K562 (cell line): ENCODE measurements around the gene DND1. TPM values are rescaled to one million over a fixed set of nuclear protein-coding genes. Genes with fewer than 3 reads are reported as not detected.
"Not testable (repeated sequence)": the region's sequence is repeated elsewhere in the genome, so short reads cannot be mapped to it uniquely, and the experiment has no call there.

Experiments used
- ATAC-seq: fragments of 200-7000 bp; cut with Tn5 transposase; 3 replicates; pipeline ENCODE4 v1.9.1; 2020; ENCODE audit warnings: moderate library complexity
- BruUV-seq: library from RNA; stranded (reverse); fragments of 400-500 nt; replicated peaks from 2 replicates; lab custom pipeline; 2021; lab: Mats Ljungman, UMichigan
- CTCF ChIA-PET: fragments of 300-600 bp; formaldehyde crosslinking; extraction: SDS; loops from one replicate; lab custom pipeline; 2021; ENCODE audit warnings: low intra/inter-chr PET ratio; lab: Yijun Ruan, JAX
- POLR2A ChIA-PET: fragments of 300-600, 350-650 bp; sonication (Branson Sonifier 250); formaldehyde crosslinking; extraction: SDS; loops from one replicate; lab custom pipeline; 2021; ENCODE audit warnings: antibody characterized with exemption, inconsistent platforms; lab: Yijun Ruan, JAX
- DNase-seq, 4 experiments: peaks; one replicate each; pipeline versions ENCODE4 v3.0.0 to v3.0.0-alpha.2; 2011 to 2018; ENCODE audit warnings: low spot score in 3 of 4, mixed read lengths in 3 of 4; ENCODE audit errors: extremely low read depth in 1 of 4
- FAIRE-seq: peaks from 2 replicates; lab custom pipeline; 2011; peaks lifted over from hg19 to GRCh38; lab: Jason Lieb, UNC
- H2AFZ ChIP-seq: 2 replicates; pipeline ENCODE4 v1.6.0; 2011; ENCODE audit warnings: low read depth, low read length, control low read depth, inconsistent platforms
- H3K27ac ChIP-seq: fragments of 200-600 bp; 3 replicates; pipeline ENCODE4 v1.8.0; 2011; ENCODE audit warnings: low read depth, mild to moderate bottlenecking, control low read depth, inconsistent platforms, low read length, moderate library complexity, mixed read lengths; ENCODE audit errors: extremely low read depth
- H3K27me3 ChIP-seq, 2 experiments: fragments of 300-600 bp in 1 of 2; 2 replicates in 1 of 2; 3 replicates in 1 of 2; pipeline versions ENCODE4 v1.6.0 to v1.8.0; 2011; ENCODE audit warnings: inconsistent platforms in 2 of 2, low read length in 2 of 2, mild to moderate bottlenecking in 1 of 2, mixed read lengths in 1 of 2, moderate library complexity in 1 of 2; ENCODE audit not compliant: control insufficient read depth in 2 of 2, insufficient read depth in 2 of 2
- H3K36me3 ChIP-seq: fragments of 300-600 bp; 3 replicates; pipeline ENCODE4 v1.8.0; 2011; ENCODE audit warnings: mild to moderate bottlenecking, low read length, inconsistent platforms; ENCODE audit not compliant: control insufficient read depth, insufficient read depth
- H3K4me1 ChIP-seq, 2 experiments: fragments of 200-600 bp in 1 of 2; replicated peaks in 1 of 2; 2 replicates in 1 of 2; 3 replicates in 1 of 2; pipeline versions ENCODE4 v1.5.1 to v1.8.0; 2011; ENCODE audit warnings: inconsistent platforms in 2 of 2, low read length in 2 of 2, mild to moderate bottlenecking in 1 of 2, mixed read lengths in 1 of 2, moderate library complexity in 1 of 2; ENCODE audit not compliant: control insufficient read depth in 2 of 2, insufficient read depth in 2 of 2
- H3K4me2 ChIP-seq: 2 replicates; pipeline ENCODE4 v1.6.1; 2011; ENCODE audit warnings: low read length, control low read depth, inconsistent platforms, mixed read lengths; ENCODE audit not compliant: insufficient read depth
- H3K4me3 ChIP-seq: fragments of 200-600 bp; sonication (generic), shearing (Covaris generic); 2 replicates; pipeline ENCODE4 v1.5.1; 2016; ENCODE audit warnings: control low read depth, inconsistent platforms
- H3K79me2 ChIP-seq: fragments of 200-600 bp; 3 replicates; pipeline ENCODE4 v1.8.0; 2011; ENCODE audit warnings: low read length, inconsistent platforms; ENCODE audit not compliant: control insufficient read depth, insufficient read depth
- H3K9ac ChIP-seq, 2 experiments: 2 replicates each; pipeline versions ENCODE4 v1.6.0 to v1.6.1; 2011; ENCODE audit warnings: low read depth in 2 of 2, low read length in 2 of 2, control low read depth in 1 of 2, inconsistent platforms in 1 of 2, mild to moderate bottlenecking in 1 of 2, mixed read lengths in 1 of 2; ENCODE audit not compliant: insufficient read depth in 1 of 2
- H3K9me1 ChIP-seq: one replicate; pipeline ENCODE4 v1.6.0; 2011; ENCODE audit warnings: inconsistent platforms, mild to moderate bottlenecking, low read length, moderate library complexity; ENCODE audit not compliant: control insufficient read depth, insufficient read depth
- H3K9me3 ChIP-seq: replicated peaks from 2 replicates; pipeline ENCODE4 v1.5.1; 2011; ENCODE audit warnings: low read depth, low read length, inconsistent platforms; ENCODE audit not compliant: control insufficient read depth, insufficient read depth
- H4K20me1 ChIP-seq: replicated peaks from 2 replicates; pipeline ENCODE4 v1.6.1; 2011; ENCODE audit warnings: low read length, inconsistent platforms, mixed read lengths; ENCODE audit not compliant: control insufficient read depth, insufficient read depth
- MED1 ChIP-seq: sonication (generic); formaldehyde crosslinking; IDR thresholded peaks from 2 replicates; pipeline ENCODE4 v1.8.1; 2023; ENCODE audit warnings: missing genetic modification reagents, borderline replicate concordance
- POLR2G ChIP-seq: fragments of 200-400 bp; formaldehyde crosslinking; IDR thresholded peaks from 2 replicates; pipeline ENCODE4 v1.6.1; 2017; ENCODE audit warnings: low read depth, mild to moderate bottlenecking, antibody characterized with exemption, low read length, moderate library complexity
- RBFOX2 ChIP-seq: fragments of 200-400 bp; formaldehyde crosslinking; IDR thresholded peaks from 2 replicates; pipeline ENCODE4 v1.6.1; 2017; ENCODE audit warnings: low read depth, mild to moderate bottlenecking, low read length, moderate library complexity
- WGBS: fragments of 100-300 bp; shearing (Covaris generic); methylation state at CpG from one replicate; pipeline ENCODE4 v1.1.6; 2016; ENCODE audit warnings: low coverage, mixed read lengths; ENCODE audit not compliant: insufficient coverage; ENCODE audit errors: missing lambda C conversion rate; 5-methylcytosine and 5-hydroxymethylcytosine counted together
- in situ Hi-C: fragments of 300-500 bp; cut with MboI; formaldehyde crosslinking; loops from 4 replicates; pipeline ENCODE4 v1.15.0; 2018; ENCODE audit warnings: inconsistent platforms, mixed read lengths
- intact Hi-C: fragments of 100-400 bp; cut with micrococcal nuclease; formaldehyde crosslinking; loops from 2 replicates; pipeline ENCODE4 v1.14.2; 2022
- polyA plus RNA-seq, 8 experiments: library from polyadenylated mRNA; depleted of rRNA in 4 of 8; stranded (reverse) in 5 of 8; unstranded in 3 of 8; fragments of >200 nt; fragmentation: Nextera tagmentation in 2 of 8; fragmentation: Illumina TruSeq in 1 of 8; extraction: Ambion mirVana in 2 of 8; extraction: Trizol in 1 of 8; gene quantifications; 2 replicates each; pipeline versions ENCODE4 v1.2.1 to v1.2.3, GENCODE V29; 2011 to 2014; ENCODE audit warnings: inconsistent platforms in 1 of 8, missing spikeins in 1 of 8
- total RNA-seq, 7 experiments: library from RNA; depleted of rRNA in 6 of 7; stranded (reverse); fragments of >200 nt in 6 of 7; fragmentation: Illumina TruSeq in 2 of 7; extraction: Trizol in 2 of 7; gene quantifications; 2 replicates each; pipeline versions ENCODE4 v1.2.1 to v1.2.3, GENCODE V29; 2011 to 2021; ENCODE audit warnings: low replicate concordance in 1 of 7

Gene DND1
- total and polyA plus RNA-seq, 9 of the 15 experiments (the other 6 are each of a cell fraction or from before 2014, with no cell fraction given), result 0.37 to 2.0 (median 0.90) TPM; not detected in 3

- TF ChIP-seq MED1 (CRISPR knock-in tag), result no peak
Measured at GRCh38 chr5:140671472-140672125, 1.8 kb downstream of the DND1 start (continued).

GRCh38 chr5:140671035-140671434, 2.3 kb downstream of the DND1 start:
- CTCF ChIA-PET, ATAC-seq, H2AFZ ChIP-seq, DNase-seq, H3K27me3 ChIP-seq, in situ Hi-C loops, H4K20me1 ChIP-seq, H3K27ac ChIP-seq, H3K9me3 ChIP-seq, FAIRE-seq, H3K9ac ChIP-seq, intact Hi-C loops, H3K9me1 ChIP-seq, H3K4me2 ChIP-seq, H3K4me3 ChIP-seq, BruUV-seq: not testable (repeated sequence)
- Histone ChIP-seq H3K4me1 (peaks cover 10 to 16% of the 10 kb centered on the region in 2 experiments; a peak in 3 of 5 replicates), H3K79me2 (peaks cover 22% of the 10 kb centered on the region), H3K36me3 (peaks cover 89% of the 10 kb centered on the region)
- POLR2A ChIA-PET, result interaction anchor here (1.0 to 1.6 kb wide), 3 partner anchors 8 to 23 kb away, joined by 3 to 8 read pairs (median 6); partner anchors contain the start of genes IK and NDUFA2
- 95% methylated on average over 3 of the region's 4 CpGs for WGBS
- TF ChIP-seq POLR2G, result peak; percentile 53; the same call in 1 of the 2 replicates
- peak; percentile 51 for TF ChIP-seq RBFOX2
